Measurements from ENCODE around the gene DYNLT4. TPM values are rescaled to one million over a fixed set of nuclear protein-coding genes. Genes with fewer than 3 reads are reported as not detected.
A peak's percentile ranks its signal among the peaks of the same experiment; 100 is the strongest.

Gene DYNLT4
- polyA plus RNA-seq, 1 donor (not counting 4 experiments of a cell fraction or from before 2014, with no cell fraction given), result not detected

DNA sequence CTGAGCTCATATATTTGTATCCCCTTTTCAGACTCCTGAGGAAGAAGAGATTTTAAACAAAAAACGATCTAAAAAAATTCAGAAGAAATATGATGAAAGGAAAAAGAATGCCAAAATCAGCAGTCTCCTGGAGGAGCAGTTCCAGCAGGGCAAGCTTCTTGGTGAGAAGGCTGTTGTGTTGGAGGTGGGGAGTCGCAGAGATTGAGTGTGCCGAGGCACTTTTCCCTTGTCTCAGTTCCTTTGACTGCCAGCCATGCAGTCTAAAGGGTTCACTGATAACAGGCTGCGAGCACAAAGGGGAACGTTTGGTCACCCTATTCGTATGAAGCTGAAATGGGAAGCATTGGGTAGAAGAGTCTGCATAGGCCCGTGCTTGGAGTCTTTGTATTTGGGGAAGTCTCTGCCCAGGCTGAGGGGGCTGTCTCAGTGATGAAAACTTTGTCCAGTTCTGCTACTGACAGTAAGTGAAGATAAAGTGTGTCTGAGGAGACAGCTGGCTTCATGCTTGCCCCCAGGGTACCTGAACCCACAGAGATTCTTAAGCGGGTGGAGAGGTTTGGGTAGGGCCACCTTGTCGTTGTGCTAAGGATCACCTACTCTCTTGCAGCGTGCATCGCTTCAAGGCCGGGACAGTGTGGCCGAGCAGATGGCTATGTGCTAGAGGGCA, 29.0 kb downstream of the DYNLT4 start:
- Histone ChIP-seq H4K20me1 (ENCODE audit: control insufficient read depth, extremely low read depth, insufficient read depth, low read length) (peaks cover 19% of the 10 kb centered on the region), H3K79me2 (ENCODE audit: control insufficient read depth, insufficient read depth, low read length) (peaks cover 36% of the 10 kb centered on the region), H3K9me3 (ENCODE audit: control insufficient read depth, low read depth, low read length) (no peaks in the 10 kb centered on the region), H3K27me3 (ENCODE audit: control insufficient read depth, extremely low read depth, insufficient read depth, low read length) (no peaks in the 10 kb centered on the region), H2AFZ (ENCODE audit: control insufficient read depth, low read length) (no peak overlapping the region), H3K4me2 (ENCODE audit: control insufficient read depth, extremely low read depth, insufficient read depth, low read depth, low read length) (peak overlapping the region; percentile 92), H3K4me3 (ENCODE audit: control insufficient read depth in 2 of 3, extremely low read depth in 1 of 3, insufficient read depth in 2 of 3, low read depth in 1 of 3, low read length in 3 of 3) (peak overlapping the region in 2 of 3 experiments; percentile 85 to 94), H3K36me3 (ENCODE audit: control insufficient read depth in 2 of 2, extremely low read depth in 1 of 2, insufficient read depth in 2 of 2, low read length in 2 of 2) (peaks cover 26 to 47% of the 10 kb centered on the region in 2 experiments), H3K9me1 (ENCODE audit: control insufficient read depth, extremely low read depth, insufficient read depth, low read length) (peaks cover 2% of the 10 kb centered on the region), H3K27ac (ENCODE audit: control insufficient read depth, insufficient read depth, low read length) (no peak overlapping the region), H3K9ac (ENCODE audit: control insufficient read depth, extremely low read depth, insufficient read depth, low read length) (peak overlapping the region; percentile 92), H3K4me1 (ENCODE audit: control insufficient read depth, extremely low read depth, insufficient read depth, low read length) (peaks cover 17% of the 10 kb centered on the region)
- TF ChIP-seq EZH2 (IDR thresholded peaks at IDR 0.05; ENCODE audit: low read length), result no peak
- TF ChIP-seq, protein P1, sequence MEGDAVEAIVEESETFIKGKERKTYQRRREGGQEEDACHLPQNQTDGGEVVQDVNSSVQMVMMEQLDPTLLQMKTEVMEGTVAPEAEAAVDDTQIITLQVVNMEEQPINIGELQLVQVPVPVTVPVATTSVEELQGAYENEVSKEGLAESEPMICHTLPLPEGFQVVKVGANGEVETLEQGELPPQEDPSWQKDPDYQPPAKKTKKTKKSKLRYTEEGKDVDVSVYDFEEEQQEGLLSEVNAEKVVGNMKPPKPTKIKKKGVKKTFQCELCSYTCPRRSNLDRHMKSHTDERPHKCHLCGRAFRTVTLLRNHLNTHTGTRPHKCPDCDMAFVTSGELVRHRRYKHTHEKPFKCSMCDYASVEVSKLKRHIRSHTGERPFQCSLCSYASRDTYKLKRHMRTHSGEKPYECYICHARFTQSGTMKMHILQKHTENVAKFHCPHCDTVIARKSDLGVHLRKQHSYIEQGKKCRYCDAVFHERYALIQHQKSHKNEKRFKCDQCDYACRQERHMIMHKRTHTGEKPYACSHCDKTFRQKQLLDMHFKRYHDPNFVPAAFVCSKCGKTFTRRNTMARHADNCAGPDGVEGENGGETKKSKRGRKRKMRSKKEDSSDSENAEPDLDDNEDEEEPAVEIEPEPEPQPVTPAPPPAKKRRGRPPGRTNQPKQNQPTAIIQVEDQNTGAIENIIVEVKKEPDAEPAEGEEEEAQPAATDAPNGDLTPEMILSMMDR (optimal IDR thresholded peaks at IDR 0.05 in 1 of 3, IDR thresholded peaks at IDR 0.05 in 1 of 3, conservative IDR thresholded peaks at IDR 0.05 in 1 of 3; ENCODE audit: extremely low read depth in 1 of 3, insufficient read depth in 2 of 3, low read length in 3 of 3), result no peak
- DNase-seq (ENCODE audit: low read depth, low spot score), result no peak
- dilution Hi-C loops (cut with MboI; ENCODE audit: extremely low pct_ligation_motif_present, low sequenced_read_pairs), result no loop called here
- no peak for FAIRE-seq

DNA sequence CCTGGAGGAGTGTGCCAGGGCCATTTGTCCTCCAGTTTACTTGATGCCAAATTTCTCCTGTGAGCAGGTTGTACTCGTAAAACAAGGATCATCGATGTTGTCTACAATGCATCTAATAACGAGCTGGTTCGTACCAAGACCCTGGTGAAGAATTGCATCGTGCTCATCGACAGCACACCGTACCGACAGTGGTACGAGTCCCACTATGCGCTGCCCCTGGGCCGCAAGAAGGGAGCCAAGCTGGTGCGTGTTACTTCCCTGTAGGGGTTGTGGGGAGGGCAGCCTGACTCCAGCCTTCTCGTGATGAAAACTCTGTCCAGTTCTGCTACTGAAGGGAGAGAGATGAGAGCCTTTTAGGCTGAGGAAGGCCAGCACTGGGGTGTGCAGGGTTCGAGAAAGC, 29.6 kb downstream of the DYNLT4 start:
- H3K9me1 ChIP-seq (ENCODE audit: control insufficient read depth, extremely low read depth, insufficient read depth, low read length), result peaks cover 2% of the 10 kb centered on the region
- peaks cover 19% of the 10 kb centered on the region for H4K20me1 ChIP-seq (ENCODE audit: control insufficient read depth, extremely low read depth, insufficient read depth, low read length)
- peak overlapping the region; percentile 92 for H3K9ac ChIP-seq (ENCODE audit: control insufficient read depth, extremely low read depth, insufficient read depth, low read length)
- H3K4me2 ChIP-seq (ENCODE audit: control insufficient read depth, extremely low read depth, insufficient read depth, low read depth, low read length), result peak overlapping the region; percentile 92
- peak overlapping the region; percentile 85 to 94 (median 92) for H3K4me3 ChIP-seq (ENCODE audit: control insufficient read depth in 2 of 3, extremely low read depth in 1 of 3, insufficient read depth in 2 of 3, low read depth in 1 of 3, low read length in 3 of 3)
- TF ChIP-seq, protein P1 (optimal IDR thresholded peaks at IDR 0.05 in 1 of 3, IDR thresholded peaks at IDR 0.05 in 1 of 3, conservative IDR thresholded peaks at IDR 0.05 in 1 of 3; ENCODE audit: extremely low read depth in 1 of 3, insufficient read depth in 2 of 3, low read length in 3 of 3), result no peak
- no peak for TF ChIP-seq EZH2 (IDR thresholded peaks at IDR 0.05; ENCODE audit: low read length)
- no peak overlapping the region for H2AFZ ChIP-seq (ENCODE audit: control insufficient read depth, low read length)
- peaks cover 26 to 47% of the 10 kb centered on the region in 2 experiments for H3K36me3 ChIP-seq (ENCODE audit: control insufficient read depth in 2 of 2, extremely low read depth in 1 of 2, insufficient read depth in 2 of 2, low read length in 2 of 2)
- peaks cover 36% of the 10 kb centered on the region for H3K79me2 ChIP-seq (ENCODE audit: control insufficient read depth, insufficient read depth, low read length)
- H3K4me1 ChIP-seq (ENCODE audit: control insufficient read depth, extremely low read depth, insufficient read depth, low read length), result peaks cover 17% of the 10 kb centered on the region
- no peaks in the 10 kb centered on the region for H3K9me3 ChIP-seq (ENCODE audit: control insufficient read depth, low read depth, low read length)
- no peak overlapping the region for H3K27ac ChIP-seq (ENCODE audit: control insufficient read depth, insufficient read depth, low read length)
- dilution Hi-C loops (cut with MboI; ENCODE audit: extremely low pct_ligation_motif_present, low sequenced_read_pairs), result no loop called here
- DNase-seq (ENCODE audit: low read depth, low spot score) (no peak), FAIRE-seq (no peak)
- H3K27me3 ChIP-seq (ENCODE audit: control insufficient read depth, extremely low read depth, insufficient read depth, low read length), result no peaks in the 10 kb centered on the region
